ENCODE data around the gene KSR1. TPM values are rescaled to one million over a fixed set of nuclear protein-coding genes. Genes with fewer than 3 reads are reported as not detected.

Gene KSR1
- total and polyA plus RNA-seq, 9 of the 15 experiments (the other 6 are each of a cell fraction or from before 2014, with no cell fraction given): 1.4 to 51.7 (median 18.4) TPM

DNA sequence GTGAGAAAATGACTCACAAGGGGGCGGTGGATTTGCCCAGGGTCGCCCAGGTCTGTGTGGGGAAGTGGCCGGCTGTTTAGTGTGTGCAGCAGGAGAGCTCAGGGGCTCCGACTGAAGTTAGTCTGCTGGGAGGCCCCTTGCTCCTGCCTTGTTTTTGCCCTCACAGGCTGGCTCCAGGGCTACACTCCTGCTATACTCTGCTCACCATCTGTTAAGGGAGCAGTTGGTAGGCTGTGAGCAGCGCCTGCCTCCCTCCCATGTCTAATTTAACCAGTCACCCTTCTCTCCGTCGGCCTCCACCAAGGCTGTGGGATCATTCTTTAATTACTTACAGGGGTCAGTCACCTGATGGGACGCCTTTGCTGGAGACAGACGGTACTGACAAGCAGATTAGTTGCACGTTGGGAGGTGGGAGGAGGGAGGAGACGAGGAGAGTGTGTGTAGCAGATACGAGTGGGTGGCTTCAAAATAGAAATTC lies 35.5 kb downstream of the KSR1 start (continued):
- TF ChIP-seq, protein P1, sequence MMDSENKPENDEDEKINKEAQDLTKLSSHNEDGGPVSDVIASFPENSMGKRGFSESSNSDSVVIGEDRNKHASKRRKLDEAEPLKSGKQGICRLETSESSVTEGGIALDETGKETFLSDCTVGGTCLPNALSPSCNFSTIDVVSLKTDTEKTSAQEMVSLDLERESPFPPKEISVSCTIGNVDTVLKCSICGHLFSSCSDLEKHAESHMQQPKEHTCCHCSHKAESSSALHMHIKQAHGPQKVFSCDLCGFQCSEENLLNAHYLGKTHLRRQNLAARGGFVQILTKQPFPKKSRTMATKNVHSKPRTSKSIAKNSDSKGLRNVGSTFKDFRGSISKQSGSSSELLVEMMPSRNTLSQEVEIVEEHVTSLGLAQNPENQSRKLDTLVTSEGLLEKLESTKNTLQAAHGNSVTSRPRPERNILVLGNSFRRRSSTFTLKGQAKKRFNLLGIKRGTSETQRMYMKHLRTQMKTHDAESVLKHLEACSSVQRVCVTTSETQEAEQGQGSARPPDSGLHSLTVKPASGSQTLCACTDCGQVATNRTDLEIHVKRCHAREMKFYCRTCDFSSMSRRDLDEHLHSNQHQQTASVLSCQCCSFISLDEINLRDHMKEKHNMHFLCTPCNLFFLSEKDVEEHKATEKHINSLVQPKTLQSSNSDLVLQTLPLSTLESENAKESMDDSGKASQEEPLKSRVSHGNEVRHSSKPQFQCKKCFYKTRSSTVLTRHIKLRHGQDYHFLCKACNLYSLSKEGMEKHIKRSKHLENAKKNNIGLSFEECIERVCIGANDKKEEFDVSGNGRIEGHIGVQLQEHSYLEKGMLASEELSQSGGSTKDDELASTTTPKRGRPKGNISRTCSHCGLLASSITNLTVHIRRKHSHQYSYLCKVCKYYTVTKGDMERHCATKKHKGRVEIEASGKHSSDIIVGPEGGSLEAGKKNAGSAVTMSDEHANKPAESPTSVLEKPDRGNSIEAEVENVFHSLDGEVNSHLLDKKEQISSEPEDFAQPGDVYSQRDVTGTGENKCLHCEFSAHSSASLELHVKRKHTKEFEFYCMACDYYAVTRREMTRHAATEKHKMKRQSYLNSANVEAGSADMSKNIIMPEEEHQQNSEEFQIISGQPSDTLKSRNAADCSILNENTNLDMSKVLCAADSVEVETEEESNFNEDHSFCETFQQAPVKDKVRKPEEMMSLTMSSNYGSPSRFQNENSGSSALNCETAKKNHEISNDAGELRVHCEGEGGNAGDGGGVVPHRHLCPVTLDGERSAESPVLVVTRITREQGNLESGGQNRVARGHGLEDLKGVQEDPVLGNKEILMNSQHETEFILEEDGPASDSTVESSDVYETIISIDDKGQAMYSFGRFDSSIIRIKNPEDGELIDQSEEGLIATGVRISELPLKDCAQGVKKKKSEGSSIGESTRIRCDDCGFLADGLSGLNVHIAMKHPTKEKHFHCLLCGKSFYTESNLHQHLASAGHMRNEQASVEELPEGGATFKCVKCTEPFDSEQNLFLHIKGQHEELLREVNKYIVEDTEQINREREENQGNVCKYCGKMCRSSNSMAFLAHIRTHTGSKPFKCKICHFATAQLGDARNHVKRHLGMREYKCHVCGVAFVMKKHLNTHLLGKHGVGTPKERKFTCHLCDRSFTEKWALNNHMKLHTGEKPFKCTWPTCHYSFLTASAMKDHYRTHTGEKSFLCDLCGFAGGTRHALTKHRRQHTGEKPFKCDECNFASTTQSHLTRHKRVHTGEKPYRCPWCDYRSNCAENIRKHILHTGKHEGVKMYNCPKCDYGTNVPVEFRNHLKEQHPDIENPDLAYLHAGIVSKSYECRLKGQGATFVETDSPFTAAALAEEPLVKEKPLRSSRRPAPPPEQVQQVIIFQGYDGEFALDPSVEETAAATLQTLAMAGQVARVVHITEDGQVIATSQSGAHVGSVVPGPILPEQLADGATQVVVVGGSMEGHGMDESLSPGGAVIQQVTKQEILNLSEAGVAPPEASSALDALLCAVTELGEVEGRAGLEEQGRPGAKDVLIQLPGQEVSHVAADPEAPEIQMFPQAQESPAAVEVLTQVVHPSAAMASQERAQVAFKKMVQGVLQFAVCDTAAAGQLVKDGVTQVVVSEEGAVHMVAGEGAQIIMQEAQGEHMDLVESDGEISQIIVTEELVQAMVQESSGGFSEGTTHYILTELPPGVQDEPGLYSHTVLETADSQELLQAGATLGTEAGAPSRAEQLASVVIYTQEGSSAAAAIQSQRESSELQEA (IDR thresholded peaks at IDR 0.05; ENCODE audit: low read depth): no peak
- TF ChIP-seq, protein P2, sequence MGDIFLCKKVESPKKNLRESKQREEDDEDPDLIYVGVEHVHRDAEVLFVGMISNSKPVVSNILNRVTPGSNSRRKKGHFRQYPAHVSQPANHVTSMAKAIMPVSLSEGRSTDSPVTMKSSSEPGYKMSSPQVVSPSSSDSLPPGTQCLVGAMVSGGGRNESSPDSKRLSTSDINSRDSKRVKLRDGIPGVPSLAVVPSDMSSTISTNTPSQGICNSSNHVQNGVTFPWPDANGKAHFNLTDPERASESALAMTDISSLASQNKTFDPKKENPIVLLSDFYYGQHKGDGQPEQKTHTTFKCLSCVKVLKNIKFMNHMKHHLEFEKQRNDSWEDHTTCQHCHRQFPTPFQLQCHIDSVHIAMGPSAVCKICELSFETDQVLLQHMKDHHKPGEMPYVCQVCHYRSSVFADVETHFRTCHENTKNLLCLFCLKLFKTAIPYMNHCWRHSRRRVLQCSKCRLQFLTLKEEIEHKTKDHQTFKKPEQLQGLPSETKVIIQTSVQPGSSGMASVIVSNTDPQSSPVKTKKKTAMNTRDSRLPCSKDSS (IDR thresholded peaks at IDR 0.05; ENCODE audit: low read depth, partially characterized antibody): no peak
- TF ChIP-seq ZKSCAN1 (IDR thresholded peaks at IDR 0.05; ENCODE audit: low read depth, low read length) (no peak), RBM22 (IDR thresholded peaks at IDR 0.05; ENCODE audit: low read depth, low read length, poor library complexity, severe bottlenecking) (no peak), FOXK1 (CRISPR knock-in tag; IDR thresholded peaks at IDR 0.05; ENCODE audit: borderline replicate concordance) (no peak), PML (IDR thresholded peaks at IDR 0.05; ENCODE audit: low read length) (peak; percentile 57; the same call in 1 of the 2 replicates), ZNF354B (CRISPR knock-in tag; IDR thresholded peaks at IDR 0.05) (no peak), ZNF644 (tag; IDR thresholded peaks at IDR 0.05; ENCODE audit: low read depth) (no peak), EHMT2 (IDR thresholded peaks at IDR 0.05) (0 out of 2 replicates have a peak, but pooled peaks have one; percentile 31), PHB2 (IDR thresholded peaks at IDR 0.05; ENCODE audit: low read depth) (no peak), PTTG1 (tag; IDR thresholded peaks at IDR 0.05; ENCODE audit: low read depth) (no peak), ETV1 (tag; conservative IDR thresholded peaks at IDR 0.05; ENCODE audit: low read depth) (no peak), KLF16 (IDR thresholded peaks at IDR 0.05) (peak; percentile 74; the same call in 1 of the 2 replicates), SNIP1 (IDR thresholded peaks at IDR 0.05; ENCODE audit: low read depth) (no peak), SMAD2 (IDR thresholded peaks at IDR 0.05; ENCODE audit: low read depth, low read length) (no peak), STAG1 (CRISPR knock-in tag; IDR thresholded peaks at IDR 0.05; ENCODE audit: borderline replicate concordance) (no peak)
- TF ChIP-seq, protein P3, sequence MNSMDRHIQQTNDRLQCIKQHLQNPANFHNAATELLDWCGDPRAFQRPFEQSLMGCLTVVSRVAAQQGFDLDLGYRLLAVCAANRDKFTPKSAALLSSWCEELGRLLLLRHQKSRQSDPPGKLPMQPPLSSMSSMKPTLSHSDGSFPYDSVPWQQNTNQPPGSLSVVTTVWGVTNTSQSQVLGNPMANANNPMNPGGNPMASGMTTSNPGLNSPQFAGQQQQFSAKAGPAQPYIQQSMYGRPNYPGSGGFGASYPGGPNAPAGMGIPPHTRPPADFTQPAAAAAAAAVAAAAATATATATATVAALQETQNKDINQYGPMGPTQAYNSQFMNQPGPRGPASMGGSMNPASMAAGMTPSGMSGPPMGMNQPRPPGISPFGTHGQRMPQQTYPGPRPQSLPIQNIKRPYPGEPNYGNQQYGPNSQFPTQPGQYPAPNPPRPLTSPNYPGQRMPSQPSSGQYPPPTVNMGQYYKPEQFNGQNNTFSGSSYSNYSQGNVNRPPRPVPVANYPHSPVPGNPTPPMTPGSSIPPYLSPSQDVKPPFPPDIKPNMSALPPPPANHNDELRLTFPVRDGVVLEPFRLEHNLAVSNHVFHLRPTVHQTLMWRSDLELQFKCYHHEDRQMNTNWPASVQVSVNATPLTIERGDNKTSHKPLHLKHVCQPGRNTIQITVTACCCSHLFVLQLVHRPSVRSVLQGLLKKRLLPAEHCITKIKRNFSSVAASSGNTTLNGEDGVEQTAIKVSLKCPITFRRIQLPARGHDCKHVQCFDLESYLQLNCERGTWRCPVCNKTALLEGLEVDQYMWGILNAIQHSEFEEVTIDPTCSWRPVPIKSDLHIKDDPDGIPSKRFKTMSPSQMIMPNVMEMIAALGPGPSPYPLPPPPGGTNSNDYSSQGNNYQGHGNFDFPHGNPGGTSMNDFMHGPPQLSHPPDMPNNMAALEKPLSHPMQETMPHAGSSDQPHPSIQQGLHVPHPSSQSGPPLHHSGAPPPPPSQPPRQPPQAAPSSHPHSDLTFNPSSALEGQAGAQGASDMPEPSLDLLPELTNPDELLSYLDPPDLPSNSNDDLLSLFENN (IDR thresholded peaks at IDR 0.05; ENCODE audit: low read depth in 2 of 2, low read length in 2 of 2): peak in 1 of 2 experiments; percentile 57; a peak in 1 of 4 replicates
